ENCODE measurements around the gene CERS2. TPM values are rescaled to one million over a fixed set of nuclear protein-coding genes. Genes with fewer than 3 reads are reported as not detected.

CERS2 gene
- total RNA-seq, 2 experiments from 2014 or later, result 129 to 132 TPM

DNA sequence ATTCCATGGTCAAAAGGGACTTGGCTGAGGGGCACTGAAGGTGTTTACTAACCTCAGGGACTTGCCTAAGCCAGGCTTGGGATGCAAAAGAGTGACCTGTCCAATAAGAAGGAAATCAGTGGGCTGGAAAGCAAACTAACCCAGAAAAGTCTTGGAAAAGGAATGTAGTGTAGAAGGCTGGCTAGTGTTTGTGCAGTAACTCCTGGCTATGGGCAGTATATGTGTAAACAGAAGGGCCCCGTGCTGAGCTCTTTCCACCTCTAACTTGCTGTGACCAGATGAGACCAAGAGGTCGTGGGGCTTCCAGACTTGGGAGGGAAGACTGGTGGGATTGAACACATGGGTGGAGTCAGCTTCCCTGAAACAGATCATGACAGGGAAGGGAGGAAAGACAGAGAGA, 28.0 kb upstream of the CERS2 start:
- peak overlapping the region; percentile 54 for H3K27ac Mint-ChIP-seq
- peaks cover 66% of the 10 kb centered on the region for H3K4me1 Mint-ChIP-seq (ENCODE audit: low read depth)
- intact Hi-C loops (cut with micrococcal nuclease), result no loop called here
- no peak overlapping the region for H3K4me3 Mint-ChIP-seq
- ATAC-seq (no peak), DNase-seq (no peak)
- TF ChIP-seq, protein P1, sequence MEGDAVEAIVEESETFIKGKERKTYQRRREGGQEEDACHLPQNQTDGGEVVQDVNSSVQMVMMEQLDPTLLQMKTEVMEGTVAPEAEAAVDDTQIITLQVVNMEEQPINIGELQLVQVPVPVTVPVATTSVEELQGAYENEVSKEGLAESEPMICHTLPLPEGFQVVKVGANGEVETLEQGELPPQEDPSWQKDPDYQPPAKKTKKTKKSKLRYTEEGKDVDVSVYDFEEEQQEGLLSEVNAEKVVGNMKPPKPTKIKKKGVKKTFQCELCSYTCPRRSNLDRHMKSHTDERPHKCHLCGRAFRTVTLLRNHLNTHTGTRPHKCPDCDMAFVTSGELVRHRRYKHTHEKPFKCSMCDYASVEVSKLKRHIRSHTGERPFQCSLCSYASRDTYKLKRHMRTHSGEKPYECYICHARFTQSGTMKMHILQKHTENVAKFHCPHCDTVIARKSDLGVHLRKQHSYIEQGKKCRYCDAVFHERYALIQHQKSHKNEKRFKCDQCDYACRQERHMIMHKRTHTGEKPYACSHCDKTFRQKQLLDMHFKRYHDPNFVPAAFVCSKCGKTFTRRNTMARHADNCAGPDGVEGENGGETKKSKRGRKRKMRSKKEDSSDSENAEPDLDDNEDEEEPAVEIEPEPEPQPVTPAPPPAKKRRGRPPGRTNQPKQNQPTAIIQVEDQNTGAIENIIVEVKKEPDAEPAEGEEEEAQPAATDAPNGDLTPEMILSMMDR (IDR thresholded peaks at IDR 0.05), result no peak
- ChIA-PET CTCF (interaction anchor here (1.7 to 5.4 kb wide), 3 partner anchors 7 to 23 kb away, joined by 7 to 78 read pairs (median 13); no protein-coding TSS in a partner anchor), POLR2A (interaction anchor here (1.3 kb wide), 1 partner anchor 426 kb away, joined by 3 read pairs; no protein-coding TSS in a partner anchor)
- no peaks in the 10 kb centered on the region for H3K9me3 Mint-ChIP-seq
- peaks cover 2% of the 10 kb centered on the region for H3K36me3 Mint-ChIP-seq (ENCODE audit: low read depth)
- H3K27me3 Mint-ChIP-seq, result no peaks in the 10 kb centered on the region

DNA sequence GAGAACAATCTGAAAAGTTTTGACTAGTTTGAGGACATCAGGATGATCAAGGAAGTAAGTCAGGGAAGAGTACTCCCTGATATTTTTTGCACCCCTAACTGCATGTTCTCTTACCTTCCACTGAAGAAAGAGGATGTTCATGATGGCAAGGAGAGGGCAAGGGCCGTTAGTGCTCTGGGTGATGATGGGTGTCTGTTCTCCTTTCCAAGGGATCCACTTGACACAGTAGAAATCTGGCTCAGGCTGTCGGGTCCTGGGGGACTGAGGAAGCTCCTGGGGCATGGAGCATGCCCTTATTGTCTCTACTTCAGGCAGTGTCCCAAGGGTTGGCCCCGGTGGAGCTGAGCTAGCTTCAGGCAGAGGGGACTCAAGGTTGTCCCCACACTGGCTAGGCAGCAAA, 27.4 kb upstream of the CERS2 start:
- ChIA-PET CTCF (interaction anchor here (1.1 to 2.4 kb wide), 7 partner anchors 10 to 98 kb away, joined by 3 to 13 read pairs (median 5); partner anchors contain the start of gene C1orf56), POLR2A (interaction anchor here (1.0 to 1.6 kb wide), 6 partner anchors 9 to 426 kb away, joined by 3 to 5 read pairs (median 3); no protein-coding TSS in a partner anchor)
- H3K36me3 Mint-ChIP-seq (ENCODE audit: low read depth), result peaks cover 2% of the 10 kb centered on the region
- no peak overlapping the region for H3K27ac Mint-ChIP-seq
- ATAC-seq (no peak), DNase-seq (no peak)
- H3K4me3 Mint-ChIP-seq, result no peak overlapping the region
- TF ChIP-seq, protein P1 (IDR thresholded peaks at IDR 0.05), result no peak
- peaks cover 61% of the 10 kb centered on the region for H3K4me1 Mint-ChIP-seq (ENCODE audit: low read depth)
- H3K27me3 Mint-ChIP-seq, result no peaks in the 10 kb centered on the region
- intact Hi-C loops (cut with micrococcal nuclease), result no loop called here
- no peaks in the 10 kb centered on the region for H3K9me3 Mint-ChIP-seq

DNA sequence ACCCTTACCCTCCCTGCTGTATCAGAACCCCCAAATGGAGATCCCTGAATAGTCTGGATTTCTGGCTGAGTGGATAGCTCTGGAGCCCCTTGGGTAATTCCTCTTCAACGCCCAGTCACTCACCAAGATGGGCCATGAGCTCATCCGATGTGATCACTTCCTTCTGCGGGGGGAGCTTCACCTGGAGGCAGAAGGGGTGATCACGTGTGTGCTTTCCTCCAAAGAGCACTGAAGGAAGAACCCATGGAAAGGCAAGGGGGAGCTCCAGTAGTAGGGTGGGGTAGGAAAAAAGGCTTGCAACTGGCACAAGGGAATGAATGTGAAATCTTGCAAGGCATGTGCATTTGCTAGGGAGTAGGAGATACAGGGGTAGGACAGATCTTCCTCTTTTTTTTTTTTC, 27.0 kb upstream of the CERS2 start:
- Mint-ChIP-seq H3K36me3 (ENCODE audit: low read depth) (peaks cover 2% of the 10 kb centered on the region), H3K4me1 (ENCODE audit: low read depth) (peaks cover 56% of the 10 kb centered on the region), H3K9me3 (no peaks in the 10 kb centered on the region), H3K27me3 (no peaks in the 10 kb centered on the region), H3K4me3 (no peak overlapping the region), H3K27ac (no peak overlapping the region)
- intact Hi-C loops (cut with micrococcal nuclease), result no loop called here
- no peak for DNase-seq
- CTCF ChIA-PET, result interaction anchor here (1.1 to 2.4 kb wide), 8 partner anchors 10 to 98 kb away, joined by 3 to 13 read pairs (median 5); partner anchors contain the start of gene C1orf56
- POLR2A ChIA-PET, result interaction anchor here (1.0 to 1.6 kb wide), 6 partner anchors 10 to 425 kb away, joined by 3 to 5 read pairs (median 3); no protein-coding TSS in a partner anchor
- ATAC-seq, result no peak
- TF ChIP-seq, protein P1 (IDR thresholded peaks at IDR 0.05), result no peak

DNA sequence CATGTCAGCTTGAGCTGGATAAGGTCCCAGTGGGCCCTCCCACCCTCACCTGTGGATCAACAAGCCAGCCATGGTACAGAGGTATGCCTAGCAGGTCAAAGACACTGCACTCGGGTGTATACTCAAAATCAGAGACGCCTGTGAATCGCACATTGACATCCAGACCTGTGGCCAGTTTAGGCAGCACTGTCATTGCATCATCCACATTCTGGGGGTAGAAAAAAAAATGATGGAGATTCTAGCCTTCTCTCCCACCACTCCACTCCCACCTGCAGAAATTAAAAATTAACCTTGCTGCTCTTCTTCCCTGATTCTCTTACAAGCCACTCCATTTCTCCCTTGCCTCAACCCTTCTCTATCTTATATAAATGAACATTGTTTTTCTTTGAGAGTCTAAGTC, 25.8 kb upstream of the CERS2 start:
- Mint-ChIP-seq H3K4me1 (ENCODE audit: low read depth) (peaks cover 46% of the 10 kb centered on the region), H3K9me3 (no peaks in the 10 kb centered on the region), H3K27me3 (no peaks in the 10 kb centered on the region), H3K27ac (peak overlapping the region; percentile 20), H3K36me3 (ENCODE audit: low read depth) (peaks cover 2% of the 10 kb centered on the region), H3K4me3 (no peak overlapping the region)
- no peak for DNase-seq
- ChIA-PET POLR2A (interaction anchor here (1.3 to 1.6 kb wide), 4 partner anchors 11 to 21 kb away, joined by 3 to 5 read pairs (median 4); no protein-coding TSS in a partner anchor), CTCF (interaction anchor here (1.2 to 7.7 kb wide), 6 partner anchors 15 to 468 kb away, joined by 3 to 103 read pairs (median 4); partner anchors contain the start of gene ANXA9)
- no peak for ATAC-seq
- intact Hi-C loops (cut with micrococcal nuclease), result no loop called here
- TF ChIP-seq, protein P1 (IDR thresholded peaks at IDR 0.05), result no peak

DNA sequence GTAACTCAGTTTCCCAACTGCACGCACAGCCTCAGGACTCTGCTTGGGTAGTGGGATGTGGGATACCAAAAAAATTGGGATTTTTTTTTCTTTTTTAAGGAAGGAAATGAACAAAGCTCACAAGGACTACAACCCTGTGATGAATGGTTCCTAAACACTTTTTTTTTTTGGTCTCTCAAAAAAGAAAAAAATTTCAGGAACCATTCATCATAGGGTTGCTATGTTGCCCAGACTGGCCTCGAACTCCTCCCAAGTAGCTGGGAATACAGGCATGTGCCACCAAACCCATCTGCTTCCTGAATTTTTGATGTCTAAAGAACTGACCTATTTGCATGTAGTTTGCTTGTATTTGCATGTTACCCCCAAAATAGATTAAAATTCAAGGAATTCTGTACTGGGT, 25.3 kb upstream of the CERS2 start:
- Mint-ChIP-seq H3K27me3 (no peaks in the 10 kb centered on the region), H3K36me3 (ENCODE audit: low read depth) (peaks cover 2% of the 10 kb centered on the region), H3K9me3 (no peaks in the 10 kb centered on the region), H3K4me3 (no peak overlapping the region), H3K4me1 (ENCODE audit: low read depth) (peaks cover 44% of the 10 kb centered on the region), H3K27ac (peak overlapping the region; percentile 20)
- intact Hi-C loops (cut with micrococcal nuclease), result no loop called here
- ChIA-PET CTCF (interaction anchor here (1.0 to 7.7 kb wide), 6 partner anchors 15 to 467 kb away, joined by 3 to 103 read pairs (median 4); partner anchors contain the start of gene ANXA9), POLR2A (interaction anchor here (0.6 to 1.4 kb wide), 3 partner anchors 11 to 48 kb away, joined by 3 to 4 read pairs (median 3); no protein-coding TSS in a partner anchor)
- DNase-seq (no peak), ATAC-seq (no peak)
- TF ChIP-seq, protein P1 (IDR thresholded peaks at IDR 0.05), result no peak
